GM19395 (cell line): ENCODE measurements around the gene ALG8.
"Not testable (repeated sequence)": the region's sequence is repeated elsewhere in the genome, so short reads cannot be mapped to it uniquely, and the experiment has no call there.

Experiments
- ATAC-seq: cut with Tn5 transposase; IDR thresholded peaks from one replicate; pipeline ENCODE4 v1.9.1; 2021; ENCODE audit warnings: mild to moderate bottlenecking, moderate library complexity; ENCODE audit not compliant: unreplicated experiment

ALG8 gene

DNA sequence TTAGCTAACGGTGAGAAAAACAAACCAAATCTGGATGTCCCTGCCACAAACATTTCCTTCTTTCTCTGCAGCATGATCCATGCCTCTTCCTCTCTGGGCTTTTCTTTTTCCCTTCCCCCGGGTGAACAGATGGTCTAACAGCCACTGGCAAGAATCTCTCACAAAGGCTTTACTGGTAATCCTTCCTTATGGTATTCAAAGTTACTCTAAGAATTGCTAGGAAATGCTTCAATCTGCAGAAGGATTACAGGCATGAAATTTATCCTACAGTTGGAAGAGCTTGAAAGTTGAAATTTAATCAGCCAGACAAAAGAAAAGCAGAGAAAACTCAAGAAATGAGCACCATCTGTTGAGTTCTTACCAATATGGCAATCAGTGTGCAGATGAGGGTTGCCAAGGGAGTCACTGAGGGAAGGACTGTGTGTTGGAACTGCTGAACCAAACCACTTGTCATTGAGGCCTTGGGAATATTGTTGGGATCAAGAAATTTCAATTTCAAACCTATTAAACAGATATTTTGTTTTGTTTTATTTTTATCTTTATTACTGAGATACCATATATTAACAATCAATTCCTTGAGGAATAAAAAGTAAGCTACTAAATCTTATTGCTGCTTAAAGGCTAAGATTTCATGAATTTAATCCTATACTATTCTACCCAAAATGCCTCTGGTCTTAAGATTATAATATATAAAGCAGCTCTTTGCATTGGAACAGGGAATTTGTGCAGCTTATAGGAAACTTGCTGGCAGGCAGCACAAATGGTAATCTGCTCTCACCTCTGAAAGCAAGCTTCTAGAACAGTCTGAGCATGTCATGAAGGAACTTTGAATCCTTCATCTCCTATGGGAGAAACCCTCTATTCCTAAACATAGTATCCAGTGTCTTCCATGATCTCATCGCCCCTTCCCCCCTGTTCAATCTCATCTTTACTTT, 30.1 kb downstream of the ALG8 start:
- ATAC-seq, result no peak

GRCh38 chr11:78100676-78101472, 38.6 kb downstream of the ALG8 start:
- no peak for ATAC-seq

GRCh38 chr11:78100261-78100660, 39.2 kb downstream of the ALG8 start:
- no peak for ATAC-seq

DNA sequence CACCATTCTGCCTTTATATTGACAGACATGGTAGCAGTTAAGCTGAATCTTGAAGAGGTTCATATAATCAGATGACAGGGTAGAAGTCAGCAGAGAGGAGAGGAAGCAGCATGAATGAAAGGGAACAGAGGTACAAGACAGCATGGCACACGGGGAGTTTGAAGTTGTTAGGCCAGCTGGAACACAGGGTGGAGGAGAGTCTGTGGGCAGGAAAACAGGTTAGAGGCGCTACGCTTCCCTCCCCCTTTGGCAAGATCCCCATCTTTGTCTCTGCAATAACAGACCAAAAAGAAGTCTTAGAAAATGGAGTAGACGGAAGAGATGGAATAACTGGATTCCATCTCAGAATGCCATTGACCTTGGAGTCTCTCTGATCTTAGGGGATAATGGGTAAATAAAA, 39.8 kb downstream of the ALG8 start:
- ATAC-seq, result no peak

- no peak for ATAC-seq
Observed at GRCh38 chr11:78097666-78098385, 41.6 kb downstream of the ALG8 start.

GRCh38 chr11:78094250-78094649, 45.2 kb downstream of the ALG8 start:
- ATAC-seq, result no peak

DNA sequence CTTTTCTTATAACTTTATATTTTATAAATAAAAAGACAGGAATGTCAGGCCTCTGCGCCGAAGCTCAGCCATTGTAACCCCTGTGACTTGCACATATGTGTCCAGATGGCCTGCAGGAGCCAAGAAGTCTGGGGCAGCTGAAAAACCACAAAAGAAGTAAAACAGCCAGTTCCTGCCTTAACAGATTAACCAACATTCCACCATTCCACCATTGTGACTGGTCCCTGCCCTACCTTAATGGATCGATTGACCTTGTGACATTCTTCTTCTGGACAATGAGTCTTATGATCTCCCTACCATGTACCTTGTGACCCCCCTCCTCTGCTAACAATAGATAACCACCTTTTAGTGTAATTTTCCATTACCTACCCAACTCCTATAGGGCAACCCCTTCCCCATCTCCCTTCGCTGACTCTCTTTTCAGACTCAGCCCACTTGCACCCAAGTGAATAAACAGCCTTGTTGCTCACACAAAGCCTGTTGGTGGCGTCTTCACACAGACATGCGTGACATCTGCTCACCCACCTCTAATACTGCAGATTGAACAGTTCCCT, 52.8 kb downstream of the ALG8 start:
- ATAC-seq, result not testable (repeated sequence)

GRCh38 chr11:78085972-78086371, 53.5 kb downstream of the ALG8 start:
- ATAC-seq, result no peak

DNA sequence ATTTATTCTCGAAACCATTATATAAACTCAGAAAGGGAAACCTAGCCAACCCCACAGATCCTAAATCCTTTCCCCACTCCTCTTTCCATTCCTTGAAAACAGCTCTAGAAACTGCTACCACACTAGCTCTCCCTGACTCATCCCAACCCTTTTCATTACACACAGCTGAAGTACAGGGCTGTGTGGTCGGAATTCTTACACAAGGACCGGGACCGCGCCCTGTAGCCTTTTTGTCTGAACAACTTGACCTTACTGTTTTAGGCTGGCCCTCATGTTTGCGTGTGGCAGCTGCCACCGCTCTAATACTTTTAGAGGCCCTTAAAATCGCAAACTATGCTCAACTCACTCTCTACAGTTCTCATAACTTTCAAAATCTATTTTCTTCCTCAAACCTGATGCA, 54.9 kb downstream of the ALG8 start:
- not testable (repeated sequence) for ATAC-seq

GRCh38 chr11:78083021-78083420, 56.4 kb downstream of the ALG8 start:
- ATAC-seq, result no peak

- no peak for ATAC-seq
Observed at GRCh38 chr11:78082146-78082545, 57.3 kb downstream of the ALG8 start.

DNA sequence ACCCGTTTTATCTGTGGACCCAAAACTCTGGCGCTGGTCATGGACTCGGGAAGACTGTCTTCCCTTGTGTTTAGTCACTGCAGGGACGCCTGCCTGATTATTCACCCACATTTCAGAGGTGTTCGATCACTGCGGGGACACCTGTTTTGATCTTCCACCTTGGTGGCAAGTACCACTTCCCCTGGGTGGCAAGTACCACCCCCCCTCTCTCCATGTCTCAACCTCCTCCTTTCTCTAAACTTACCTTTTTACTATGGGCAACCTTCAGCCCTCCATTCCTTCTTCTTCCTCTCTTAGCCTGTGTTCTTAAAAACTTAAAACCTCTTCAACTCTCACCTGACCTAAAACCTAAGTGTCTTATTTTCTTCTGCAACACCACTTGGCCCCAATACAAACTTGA, 57.8 kb downstream of the ALG8 start:
- ATAC-seq, result no peak

- ATAC-seq, result no peak
Observed at GRCh38 chr11:78080818-78081495, 58.5 kb downstream of the ALG8 start.

- no peak for ATAC-seq
Observed at GRCh38 chr11:78080084-78080817, 59.2 kb downstream of the ALG8 start.

GRCh38 chr11:78079232-78080083, 60.0 kb downstream of the ALG8 start, which contains the start of gene NDUFC2:
Gene NDUFC2, minus strand, starts transcription at chr11:78079862. Its CDS starts 118 bp downstream, at chr11:78079744.
- peak; percentile 79 for ATAC-seq

DNA sequence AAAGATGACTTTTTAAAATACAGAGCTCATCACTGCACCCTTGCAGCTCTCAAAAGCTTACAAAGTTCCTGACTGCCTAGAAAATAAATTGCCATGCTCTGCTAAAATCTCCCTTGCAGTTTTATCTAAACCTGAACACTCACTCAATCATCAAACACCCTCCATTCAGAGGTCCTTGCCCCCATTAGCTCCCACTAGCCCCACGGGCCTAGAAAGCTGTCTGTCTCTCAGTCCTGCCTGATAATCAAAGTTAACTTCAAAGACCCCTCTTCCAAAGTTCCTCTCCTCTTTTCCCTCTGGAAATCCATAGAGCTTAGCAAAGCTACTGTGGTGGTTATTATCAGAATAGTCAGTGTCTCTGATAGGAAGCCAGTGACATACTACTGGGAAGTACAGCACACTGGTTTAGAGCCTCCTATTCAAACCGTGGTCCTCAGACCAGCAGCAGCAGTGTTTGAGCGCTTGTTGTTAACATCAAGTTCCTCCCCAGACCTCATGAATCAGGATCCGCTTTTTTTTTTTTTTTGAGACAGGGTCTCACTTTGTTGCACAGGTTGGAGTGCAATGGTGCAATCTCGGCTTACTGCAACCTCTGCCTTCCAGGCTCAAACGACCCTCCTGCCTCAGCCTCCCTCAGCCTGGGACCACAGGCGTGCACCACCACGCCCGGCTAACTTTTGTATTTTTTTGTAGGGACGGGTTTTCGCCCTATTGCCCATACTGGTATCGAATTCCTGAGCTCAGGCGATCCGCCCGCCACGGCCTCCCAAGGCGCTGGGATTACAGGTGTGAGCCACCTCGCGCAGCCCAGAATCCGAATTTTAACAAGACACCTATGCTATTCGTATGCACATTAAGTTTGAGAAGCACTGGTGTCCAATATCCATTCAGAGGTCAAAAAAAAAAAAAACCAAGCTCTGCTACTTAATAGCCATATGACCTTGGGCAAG, 60.9 kb downstream of the ALG8 start:
- no peak for ATAC-seq

GRCh38 chr11:78077592-78077991, 61.8 kb downstream of the ALG8 start:
- ATAC-seq, result not testable (repeated sequence)
